Astrocyte (in vitro differentiated cells and primary cell): ENCODE data around the gene OTUD5. TPM values are rescaled to one million over a fixed set of nuclear protein-coding genes. Genes with fewer than 3 reads are reported as not detected.

Experiments used
- DNase-seq: peaks from one replicate; pipeline ENCODE4 v3.0.0-alpha.2; 2010; ENCODE audit warnings: low read depth
- FAIRE-seq: peaks from 2 replicates; lab custom pipeline; 2011; peaks lifted over from hg19 to GRCh38; lab: Jason Lieb, UNC
- H2AFZ ChIP-seq: 2 replicates; pipeline ENCODE4 v1.6.0; 2012; ENCODE audit warnings: low read depth, low read length, inconsistent platforms
- H3K27ac ChIP-seq: 2 replicates; pipeline ENCODE4 v1.5.1; 2011; ENCODE audit warnings: low read depth, low read length, inconsistent platforms
- H3K27me3 ChIP-seq: 2 replicates; pipeline ENCODE4 v1.6.0; 2011; ENCODE audit warnings: low read length, inconsistent platforms; ENCODE audit not compliant: insufficient read depth
- H3K36me3 ChIP-seq: 2 replicates; pipeline ENCODE4 v1.5.1; 2011; ENCODE audit warnings: low read length, inconsistent platforms; ENCODE audit not compliant: insufficient read depth
- H3K4me1 ChIP-seq: 2 replicates; pipeline ENCODE4 v1.5.1; 2011; ENCODE audit warnings: low read length, inconsistent platforms; ENCODE audit not compliant: insufficient read depth
- H3K4me2 ChIP-seq: 2 replicates; pipeline ENCODE4 v1.6.0; 2012; ENCODE audit warnings: low read length, inconsistent platforms
- H3K4me3 ChIP-seq: 2 replicates; pipeline ENCODE4 v1.5.1; 2011; ENCODE audit warnings: low read depth, mild to moderate bottlenecking, low read length, inconsistent platforms; ENCODE audit not compliant: insufficient read depth
- H3K79me2 ChIP-seq: 2 replicates; pipeline ENCODE4 v1.6.0; 2012; ENCODE audit warnings: mild to moderate bottlenecking, low read length, inconsistent platforms; ENCODE audit not compliant: insufficient read depth
- H3K9ac ChIP-seq: 2 replicates; pipeline ENCODE4 v1.6.0; 2012; ENCODE audit warnings: mild to moderate bottlenecking, low read length, inconsistent platforms
- H3K9me3 ChIP-seq: 2 replicates; pipeline ENCODE4 v1.5.1; 2012; ENCODE audit warnings: low read depth, mild to moderate bottlenecking, low read length, inconsistent platforms; ENCODE audit not compliant: insufficient read depth
- H4K20me1 ChIP-seq: 2 replicates; pipeline ENCODE4 v1.6.0; 2012; ENCODE audit warnings: low read length, inconsistent platforms; ENCODE audit not compliant: insufficient read depth
- H3K27ac Mint-ChIP-seq: one replicate; pipeline ENCODE4 v1.8.0; 2021; ENCODE audit warnings: mild to moderate bottlenecking, mixed read lengths; ENCODE audit not compliant: unreplicated experiment
- H3K27me3 Mint-ChIP-seq: one replicate; pipeline ENCODE4 v1.8.0; 2021; ENCODE audit warnings: low read depth, mixed read lengths; ENCODE audit not compliant: unreplicated experiment
- H3K36me3 Mint-ChIP-seq: one replicate; pipeline ENCODE4 v1.8.0; 2021; ENCODE audit warnings: low read depth, mixed read lengths; ENCODE audit not compliant: unreplicated experiment
- H3K4me1 Mint-ChIP-seq: one replicate; pipeline ENCODE4 v1.8.0; 2021; ENCODE audit warnings: low read depth, mixed read lengths; ENCODE audit not compliant: unreplicated experiment
- H3K4me3 Mint-ChIP-seq: one replicate; pipeline ENCODE4 v1.8.0; 2021; ENCODE audit warnings: mild to moderate bottlenecking, moderate library complexity, mixed read lengths; ENCODE audit not compliant: unreplicated experiment
- H3K9me3 Mint-ChIP-seq: one replicate; pipeline ENCODE4 v1.8.0; 2021; ENCODE audit warnings: mild to moderate bottlenecking, mixed read lengths; ENCODE audit not compliant: unreplicated experiment
- CTCF ChIP-seq: IDR thresholded peaks from 2 replicates; pipeline ENCODE4 v1.5.1; 2011; ENCODE audit warnings: low read depth, mild to moderate bottlenecking, inconsistent platforms, low read length, moderate library complexity; ENCODE audit not compliant: insufficient read depth
- EZH2 ChIP-seq: IDR thresholded peaks from 2 replicates; pipeline ENCODE4 v1.6.1; 2012; ENCODE audit warnings: mild to moderate bottlenecking, low read length, inconsistent platforms; ENCODE audit not compliant: insufficient read depth
- total RNA-seq: library from RNA; stranded (reverse); gene quantifications from 2 replicates; pipeline ENCODE4 v1.2.1, GENCODE V29; 2021

Gene OTUD5
- total RNA-seq, 1 donor from 2014 or later, result 56.1 TPM

GRCh38 chrX:48939524-48940228 lies 17.7 kb downstream of the OTUD5 start:
- DNase-seq (no peak), FAIRE-seq (peak; percentile 78)
- H3K9ac ChIP-seq, result no peak overlapping the region
- Mint-ChIP-seq H3K4me1 (peaks cover 4% of the 10 kb centered on the region), H3K27ac (no peak overlapping the region), H3K9me3 (no peaks in the 10 kb centered on the region), H3K36me3 (no peaks in the 10 kb centered on the region), H3K4me3 (no peak overlapping the region), H3K27me3 (no peaks in the 10 kb centered on the region)
- peaks cover 9% of the 10 kb centered on the region for H3K36me3 ChIP-seq
- H3K9me3 ChIP-seq, result no peaks in the 10 kb centered on the region
- no peak overlapping the region for H3K4me2 ChIP-seq
- peaks cover 12% of the 10 kb centered on the region for H3K4me1 ChIP-seq
- no peak overlapping the region for H3K4me3 ChIP-seq
- peaks cover 66% of the 10 kb centered on the region for H3K79me2 ChIP-seq
- no peaks in the 10 kb centered on the region for H3K27me3 ChIP-seq
- TF ChIP-seq EZH2 (no peak), CTCF (no peak)
- H4K20me1 ChIP-seq, result peaks cover 79% of the 10 kb centered on the region
- H3K27ac ChIP-seq, result no peak overlapping the region
- no peak overlapping the region for H2AFZ ChIP-seq

- no peak overlapping the region for H3K4me2 ChIP-seq
- peaks cover 72% of the 10 kb centered on the region for H4K20me1 ChIP-seq
- DNase-seq (no peak), FAIRE-seq (no peak)
- no peak overlapping the region for H3K27ac Mint-ChIP-seq
- H3K4me1 Mint-ChIP-seq, result peaks cover 4% of the 10 kb centered on the region
- no peaks in the 10 kb centered on the region for H3K9me3 Mint-ChIP-seq
- H3K27me3 Mint-ChIP-seq, result no peaks in the 10 kb centered on the region
- H2AFZ ChIP-seq, result no peak overlapping the region
- H3K79me2 ChIP-seq, result peaks cover 60% of the 10 kb centered on the region
- peaks cover 12% of the 10 kb centered on the region for H3K4me1 ChIP-seq
- no peak overlapping the region for H3K4me3 ChIP-seq
- no peak overlapping the region for H3K27ac ChIP-seq
- H3K9ac ChIP-seq, result no peak overlapping the region
- no peaks in the 10 kb centered on the region for H3K36me3 Mint-ChIP-seq
- H3K4me3 Mint-ChIP-seq, result no peak overlapping the region
- H3K27me3 ChIP-seq, result no peaks in the 10 kb centered on the region
- no peak for TF ChIP-seq CTCF
- no peak for TF ChIP-seq EZH2
- H3K36me3 ChIP-seq, result peaks cover 12% of the 10 kb centered on the region
- no peaks in the 10 kb centered on the region for H3K9me3 ChIP-seq
Measured at GRCh38 chrX:48938721-48939425, 18.5 kb downstream of the OTUD5 start.
